NCI-H1105 treated with DMSO at 0.1 percent for 48 hours (cell line): ENCODE measurements around the gene COMMD2.

Experiments
- DNase-seq: peaks from one replicate; lab custom pipeline; 2025; lab: John Stamatoyannopoulos, UW

The COMMD2 gene

DNA sequence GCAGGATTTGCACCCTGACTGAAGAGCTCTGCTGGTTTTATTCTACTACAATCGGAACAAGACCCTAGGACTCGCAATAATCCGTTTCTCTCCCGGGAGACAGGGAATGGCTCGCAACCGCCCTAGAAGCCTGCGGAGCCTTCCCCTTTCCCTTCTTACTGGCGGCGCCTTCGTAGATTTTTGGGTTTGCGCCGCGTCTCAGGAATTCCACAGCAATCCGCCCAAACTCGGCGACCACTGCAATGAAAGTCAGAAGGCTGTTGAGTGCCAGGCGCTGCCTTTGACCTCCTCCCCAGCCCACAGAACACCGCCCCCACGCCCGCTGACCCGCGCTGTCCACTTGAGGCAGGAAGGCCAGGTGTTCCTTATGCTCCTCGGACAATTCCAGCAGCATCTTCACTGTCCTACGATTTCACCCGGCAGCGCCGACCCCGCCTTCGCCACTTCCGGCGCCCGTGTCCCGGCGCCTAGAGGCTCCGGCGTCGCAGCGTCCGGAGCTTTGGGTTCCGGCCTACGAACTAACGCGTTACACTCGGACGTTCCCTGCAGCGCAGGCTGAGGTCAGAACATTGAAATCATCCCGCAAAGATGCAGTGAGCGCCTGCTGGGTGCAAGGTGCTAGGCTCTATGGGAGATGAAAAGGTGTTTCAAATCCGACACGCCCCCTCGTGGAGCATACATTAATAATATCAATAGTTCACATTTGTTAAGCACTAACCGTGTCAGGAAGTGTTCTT lies at the start of gene COMMD2:
Gene COMMD2, minus strand, starts transcription at position 439 of the 737 bp plus-strand sequence. Its CDS starts 45 bp downstream, at position 394.
- DNase-seq: peak; percentile 96

DNA sequence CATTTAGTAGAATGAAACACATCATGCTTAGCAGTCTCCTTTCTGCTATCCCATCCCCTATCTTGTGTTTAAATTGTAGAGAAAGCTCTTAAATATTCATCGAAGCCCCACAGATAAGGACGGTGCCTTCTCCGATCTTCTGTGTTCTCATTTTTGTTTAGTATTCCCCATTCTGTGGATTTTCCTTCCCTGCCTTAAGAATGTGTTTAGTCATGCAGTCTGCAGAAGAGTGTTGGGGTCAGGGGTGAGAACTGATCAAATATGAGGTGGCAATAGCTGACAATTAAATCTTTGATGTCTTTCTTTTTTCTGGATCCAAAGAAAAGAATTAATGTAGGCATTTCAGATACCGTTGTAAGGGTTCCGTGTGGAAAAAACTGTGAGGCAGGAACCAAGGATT lies 49.4 kb upstream of the COMMD2 start:
- no peak for DNase-seq

GRCh38 chr3:149801195-149801594 lies 48.9 kb upstream of the COMMD2 start:
- no peak for DNase-seq

- no peak for DNase-seq
Measured at GRCh38 chr3:149800693-149801092, 48.4 kb upstream of the COMMD2 start.

- no peak for DNase-seq
Measured at GRCh38 chr3:149796026-149796425, 43.7 kb upstream of the COMMD2 start.

DNA sequence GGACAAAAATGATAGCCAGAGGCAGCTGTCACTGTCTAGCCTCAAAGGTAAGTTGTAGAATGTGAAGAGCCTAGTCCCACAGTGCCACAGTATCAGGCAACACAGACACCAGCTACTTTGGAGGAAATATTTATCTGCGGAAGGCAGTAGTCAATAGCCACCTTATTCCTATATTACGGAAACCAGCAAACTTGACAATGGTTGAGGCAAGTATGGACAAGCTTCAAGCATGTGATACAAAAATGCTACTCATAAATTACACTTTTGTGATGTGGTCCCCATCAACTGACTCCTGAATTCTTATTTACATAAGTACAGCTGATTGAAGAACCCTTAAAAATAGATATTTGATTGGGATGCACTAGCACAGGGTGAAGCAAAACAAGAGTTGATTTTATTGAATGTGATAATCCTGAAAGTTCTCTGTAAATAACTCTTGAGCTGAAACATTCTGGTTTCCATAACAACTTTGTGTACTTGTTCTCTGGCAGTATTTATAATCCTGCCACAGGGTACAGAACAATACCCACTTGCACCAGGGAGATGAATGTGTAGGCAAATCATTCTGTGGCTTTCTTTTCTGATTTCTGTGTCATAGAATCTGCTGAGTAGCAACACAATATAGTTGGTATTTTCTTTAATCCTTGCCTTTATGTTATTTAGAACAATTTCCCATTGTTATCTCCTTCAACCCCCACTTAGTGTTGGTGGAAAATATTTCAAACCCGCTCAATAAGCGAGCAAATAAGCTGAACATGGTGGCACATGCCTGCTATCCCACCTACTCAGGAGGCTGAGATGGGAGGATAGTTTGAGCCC lies 40.4 kb upstream of the COMMD2 start, which contains the start of gene ANKUB1:
Gene ANKUB1, minus strand, starts transcription at position 103 of the 819 bp plus-strand sequence. CDS start 188 bp downstream, outside the sequence.
- peak; percentile 93 for DNase-seq

DNA sequence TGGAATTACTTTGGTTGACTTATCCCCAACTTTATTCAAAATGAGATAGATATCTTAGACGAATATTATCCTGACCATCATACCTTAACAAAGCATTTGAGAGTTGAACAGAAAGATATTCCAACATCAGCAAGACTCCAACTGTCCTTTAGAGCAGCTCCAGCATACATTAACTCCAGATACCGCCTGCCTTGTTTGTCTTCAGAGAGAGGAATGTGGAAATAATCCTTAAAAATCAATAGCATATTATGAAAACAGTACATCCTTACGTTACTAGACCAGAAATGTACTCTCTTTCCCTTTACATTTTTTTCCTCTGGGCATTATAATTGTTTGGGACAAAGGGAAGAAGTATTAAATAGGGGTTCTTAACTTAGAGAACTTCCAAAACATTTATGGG lies 38.4 kb upstream of the COMMD2 start:
- DNase-seq: no peak

- DNase-seq: no peak
Measured at GRCh38 chr3:149790268-149790667, 38.0 kb upstream of the COMMD2 start.

DNA sequence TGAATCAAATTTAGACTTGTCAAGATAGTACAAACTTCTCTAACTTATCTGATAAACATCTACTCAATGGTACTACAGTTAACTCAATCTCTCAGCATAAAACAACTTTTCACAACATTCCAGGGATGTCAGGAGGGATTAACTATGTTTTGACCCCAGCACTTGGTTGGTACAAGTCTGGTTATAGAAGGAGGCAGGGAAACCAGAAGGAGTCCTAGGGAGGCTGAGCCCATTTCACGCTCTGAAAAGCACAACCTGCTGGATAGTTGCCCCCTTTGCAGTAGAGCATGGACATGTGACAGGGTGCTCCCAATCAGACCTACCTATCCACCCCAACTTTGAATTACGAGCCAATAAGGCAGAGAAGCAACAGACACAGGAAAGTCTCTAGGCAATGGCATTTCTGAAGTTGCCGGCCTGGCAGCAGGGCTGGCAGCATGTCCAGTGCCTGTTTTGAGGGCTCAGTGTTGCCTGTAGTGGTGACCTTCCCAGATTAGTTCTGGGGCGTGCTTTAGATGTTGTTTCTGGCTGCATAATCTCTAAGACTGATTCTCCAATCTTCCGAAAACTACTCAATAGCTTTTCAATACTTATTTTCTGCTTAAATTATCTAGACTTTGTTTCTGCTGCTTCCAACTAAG lies 31.9 kb upstream of the COMMD2 start:
- DNase-seq: no peak

GRCh38 chr3:149783576-149783975 lies 31.3 kb upstream of the COMMD2 start:
- DNase-seq: no peak

GRCh38 chr3:149781741-149782140 lies 29.5 kb upstream of the COMMD2 start:
- no peak for DNase-seq

DNA sequence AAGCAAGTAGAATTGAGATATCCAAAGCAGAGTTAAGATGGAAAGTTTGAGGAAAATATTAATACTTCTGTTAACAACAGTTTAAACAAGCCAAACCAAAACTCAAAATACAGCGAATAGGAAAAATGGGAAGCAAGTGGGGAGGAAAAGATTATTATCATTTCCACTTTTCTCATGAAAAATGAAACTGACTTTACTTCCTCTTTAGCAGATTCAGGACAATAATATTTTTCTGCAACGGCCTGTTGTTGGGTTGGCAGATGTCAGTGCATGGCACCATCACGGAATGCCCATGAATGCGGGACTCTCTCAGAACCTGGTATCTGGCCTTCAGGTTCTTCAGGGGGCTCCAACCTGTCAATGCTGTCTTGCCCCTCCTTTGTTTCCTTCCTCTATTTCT lies 28.9 kb upstream of the COMMD2 start:
- DNase-seq: no peak

DNA sequence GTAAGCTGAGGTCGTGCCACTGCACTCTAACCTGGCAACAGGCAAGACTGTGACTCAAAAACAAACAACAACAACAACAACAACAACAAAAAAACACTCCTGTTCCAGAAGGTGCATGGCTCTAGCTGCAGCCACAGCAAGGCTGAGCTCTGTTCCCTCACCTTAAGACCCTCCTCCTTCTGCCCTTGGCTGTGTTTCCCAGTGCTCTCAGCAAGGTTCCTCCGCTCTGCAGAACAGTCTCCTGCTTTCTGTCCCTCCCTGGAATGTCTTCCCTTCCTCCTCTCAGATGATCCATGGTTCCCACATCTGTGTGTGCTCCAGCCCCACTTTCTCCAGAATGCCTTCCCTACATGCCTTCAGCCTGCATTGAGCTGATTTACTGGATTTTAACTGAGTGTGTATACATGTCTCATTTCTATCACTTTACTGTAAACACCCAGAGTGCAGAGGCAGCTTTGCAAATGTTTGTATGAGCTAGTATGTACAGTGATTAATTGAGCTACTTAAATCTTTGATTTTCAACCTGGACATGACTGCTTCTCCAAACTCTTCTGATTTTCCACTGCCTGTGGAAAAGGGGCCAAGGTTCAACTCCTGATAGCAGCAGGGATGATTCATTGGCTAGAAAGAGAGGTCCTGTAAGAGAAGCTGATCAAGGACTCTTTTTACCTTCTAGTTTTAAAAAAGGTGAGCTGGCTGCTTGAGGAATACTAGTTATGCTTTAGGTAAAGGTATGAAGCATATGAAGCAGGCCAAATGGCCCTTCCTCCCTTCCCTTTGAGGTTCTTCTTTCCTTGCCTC lies 25.3 kb upstream of the COMMD2 start:
- no peak for DNase-seq

DNA sequence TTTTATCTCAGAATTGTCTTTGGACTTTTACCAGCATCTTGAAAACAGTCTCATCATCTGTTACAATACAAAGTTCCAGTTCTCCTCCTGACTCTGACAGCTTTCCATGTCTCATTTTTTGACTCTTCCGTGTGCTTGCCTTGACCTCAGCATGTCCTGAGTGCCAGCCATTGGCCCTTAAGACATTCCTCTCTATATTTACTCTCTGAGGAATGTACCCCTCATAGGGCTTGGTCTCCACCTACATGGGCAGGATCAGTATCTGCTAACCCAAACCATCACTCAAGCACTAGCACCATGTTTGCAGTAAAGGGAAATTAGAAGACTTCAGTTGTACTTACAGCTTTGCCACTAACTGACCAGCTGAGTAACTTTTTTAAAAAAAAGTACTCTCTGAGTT lies 23.9 kb upstream of the COMMD2 start:
- DNase-seq: no peak

DNA sequence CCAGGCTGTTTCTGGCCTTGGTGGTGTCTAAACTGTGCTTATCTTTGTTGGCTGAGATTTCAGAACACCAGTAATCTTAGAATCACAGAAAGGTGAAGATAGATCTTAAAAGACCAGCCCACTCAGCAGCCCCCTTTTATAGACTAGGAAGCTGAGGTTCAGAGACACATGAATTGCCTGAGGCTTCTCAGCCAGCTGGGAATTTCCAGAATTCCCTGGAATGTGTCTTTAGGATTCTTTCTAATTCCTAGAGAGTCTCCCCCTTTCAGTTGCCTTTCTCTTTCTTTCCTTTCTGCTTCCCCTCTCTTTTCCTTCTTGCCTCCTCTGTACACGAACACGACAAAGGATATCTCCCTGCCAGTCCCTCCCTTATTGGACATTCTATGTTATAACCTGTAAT lies 20.6 kb upstream of the COMMD2 start:
- no peak for DNase-seq

DNA sequence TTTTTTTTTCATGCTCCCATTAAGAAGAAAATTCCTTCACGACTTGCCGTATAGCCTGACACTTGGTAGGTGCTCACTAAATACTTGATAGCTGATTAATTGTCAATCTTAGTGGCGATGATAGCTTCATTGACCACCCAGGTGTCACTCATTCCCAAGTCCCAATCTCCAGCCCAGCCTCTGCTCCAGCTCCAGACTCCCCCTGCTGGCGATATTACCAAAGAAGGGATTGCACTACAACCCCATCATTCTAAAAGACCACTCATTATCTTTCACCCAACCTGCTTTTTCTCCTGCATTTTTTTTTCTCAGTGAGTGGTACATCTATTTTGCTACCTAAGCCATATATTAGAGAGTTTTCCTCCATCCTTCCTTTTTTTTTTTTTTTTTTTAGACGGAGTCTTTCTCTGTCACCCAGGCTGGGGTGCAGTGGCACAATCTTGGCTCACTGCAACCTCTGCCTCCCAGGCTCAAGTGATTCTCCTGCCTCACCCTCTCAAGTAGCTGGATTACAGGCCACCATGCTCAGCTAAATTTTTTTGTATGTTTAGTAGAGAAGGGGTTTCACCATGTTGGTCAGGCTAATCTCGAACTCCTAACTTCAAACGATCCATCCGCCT lies 19.5 kb upstream of the COMMD2 start:
- peak; percentile 60 for DNase-seq

- no peak for DNase-seq
Measured at GRCh38 chr3:149770246-149770645, 18.0 kb upstream of the COMMD2 start.

DNA sequence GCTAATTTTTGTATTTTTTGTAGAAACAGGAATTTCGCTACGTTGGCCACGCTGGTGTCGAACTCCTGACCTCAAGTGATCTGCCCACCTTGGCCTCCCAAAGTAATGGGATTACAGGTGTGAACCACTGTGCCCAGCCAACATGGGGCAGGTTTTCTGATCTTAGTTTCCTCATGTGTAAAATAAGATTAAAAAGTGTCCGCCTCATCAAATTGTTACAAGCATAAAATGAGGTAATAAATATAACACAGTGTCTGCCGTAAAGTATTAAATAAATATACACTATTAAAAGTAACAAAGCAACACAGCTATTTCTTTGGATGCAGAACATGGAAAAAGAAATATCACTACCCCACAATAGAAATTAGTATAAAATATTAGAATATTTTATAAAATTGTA lies 16.4 kb upstream of the COMMD2 start:
- DNase-seq: no peak

GRCh38 chr3:149767720-149768119 lies 15.4 kb upstream of the COMMD2 start:
- no peak for DNase-seq

DNA sequence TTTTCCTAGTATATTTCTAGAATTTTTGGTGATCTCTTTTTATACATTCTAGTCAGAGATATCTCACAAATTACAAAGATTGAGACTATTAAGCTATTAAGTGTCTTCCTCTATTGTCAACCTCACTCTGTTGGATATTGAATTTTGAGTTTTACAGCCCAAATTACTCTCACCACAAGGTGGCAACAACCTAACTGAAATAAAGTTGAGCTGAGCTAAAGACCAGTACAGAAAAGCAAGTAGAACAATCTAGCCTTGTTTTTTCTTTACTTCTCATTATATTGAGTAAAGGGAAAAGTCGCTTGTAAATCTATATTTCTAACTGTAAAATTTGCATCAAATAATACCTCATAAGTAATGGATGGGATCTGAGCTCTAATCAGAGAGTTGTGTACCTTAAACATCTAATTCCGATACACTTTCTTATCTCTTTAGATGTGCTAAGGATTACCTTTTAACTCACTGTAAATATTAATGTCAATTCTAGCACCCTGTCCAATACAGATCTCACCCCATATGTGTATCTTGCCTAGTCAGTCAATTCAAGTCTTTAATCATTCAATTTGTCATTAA lies 13.6 kb upstream of the COMMD2 start:
- peak; percentile 46 for DNase-seq

- no peak for DNase-seq
Measured at GRCh38 chr3:149764302-149764701, 12.0 kb upstream of the COMMD2 start.
